Smooth muscle cell (in vitro differentiated cells): Measurements from ENCODE around the gene NTS. TPM values are rescaled to one million over a fixed set of nuclear protein-coding genes. Genes with fewer than 3 reads are reported as not detected.

Source experiments
- DNase-seq: peaks from one replicate; lab custom pipeline; 2025; ENCODE audit not compliant: unreplicated experiment; lab: John Stamatoyannopoulos, UW
- H2AFZ ChIP-seq: fragments of 200-600 bp; sonication (generic); 2 replicates; pipeline ENCODE4 v1.6.0; 2016; ENCODE audit warnings: antibody characterized with exemption, low read depth, mild to moderate bottlenecking
- H3F3A ChIP-seq: fragments of 200-600 bp; sonication (generic); 2 replicates; pipeline ENCODE4 v1.6.0; 2017; ENCODE audit warnings: antibody characterized with exemption, low read depth
- H3K27ac ChIP-seq: fragments of 200-600 bp; sonication (generic); 2 replicates; pipeline ENCODE4 v1.5.1; 2016; ENCODE audit warnings: low read depth, mild to moderate bottlenecking
- H3K27me3 ChIP-seq: fragments of 200-600 bp; sonication (generic); 2 replicates; pipeline ENCODE4 v1.6.1; 2016; ENCODE audit warnings: low read depth, mild to moderate bottlenecking
- H3K36me3 ChIP-seq: fragments of 200-600 bp; sonication (generic); 2 replicates; pipeline ENCODE4 v1.5.1; 2016; ENCODE audit warnings: low read depth
- H3K4me1 ChIP-seq: fragments of 200-600 bp; sonication (generic); 2 replicates; pipeline ENCODE4 v1.5.1; 2016; ENCODE audit warnings: low read depth
- H3K4me2 ChIP-seq: fragments of 200-600 bp; sonication (generic); 2 replicates; pipeline ENCODE4 v1.6.0; 2016; ENCODE audit warnings: mild to moderate bottlenecking
- H3K4me3 ChIP-seq: fragments of 200-600 bp; sonication (generic); 2 replicates; pipeline ENCODE4 v1.5.1; 2016; ENCODE audit warnings: mild to moderate bottlenecking
- H3K79me2 ChIP-seq: fragments of 200-600 bp; sonication (generic); 2 replicates; pipeline ENCODE4 v1.6.0; 2016; ENCODE audit warnings: low read depth, mild to moderate bottlenecking
- H3K9ac ChIP-seq: fragments of 200-600 bp; sonication (generic); 2 replicates; pipeline ENCODE4 v1.6.0; 2016; ENCODE audit warnings: low read depth
- H3K9me3 ChIP-seq: fragments of 200-600 bp; sonication (generic); replicated peaks from 2 replicates; pipeline ENCODE4 v1.5.1; 2016; ENCODE audit warnings: low read depth
- H4K20me1 ChIP-seq: fragments of 200-600 bp; sonication (generic); 2 replicates; pipeline ENCODE4 v1.6.0; 2016; ENCODE audit warnings: low read depth
- WGBS: methylation state at CpG from one replicate; pipeline ENCODE4 v1.1.7; 2016; ENCODE audit warnings: low lambda C conversion rate; 5-methylcytosine and 5-hydroxymethylcytosine counted together
- polyA plus RNA-seq: library from polyadenylated mRNA; unstranded; fragments of >200 nt; fragmentation: Nextera tagmentation; extraction: Ambion mirVana; gene quantifications from 2 replicates; pipeline ENCODE4 v1.2.1, GENCODE V29; 2016
- total RNA-seq: library from RNA; depleted of rRNA; stranded (reverse); fragments of >200 nt; gene quantifications from 2 replicates; pipeline ENCODE4 v1.2.3, GENCODE V29; 2014
- TF ChIP-seq, protein P1 (sequence below): fragments of 200-600 bp; sonication (generic); IDR thresholded peaks from 2 replicates; pipeline ENCODE4 v1.5.1; 2017; ENCODE audit warnings: borderline replicate concordance, mild to moderate bottlenecking, antibody characterized with exemption; ENCODE audit not compliant: insufficient read depth, poor library complexity, severe bottlenecking

Gene NTS, protein sequence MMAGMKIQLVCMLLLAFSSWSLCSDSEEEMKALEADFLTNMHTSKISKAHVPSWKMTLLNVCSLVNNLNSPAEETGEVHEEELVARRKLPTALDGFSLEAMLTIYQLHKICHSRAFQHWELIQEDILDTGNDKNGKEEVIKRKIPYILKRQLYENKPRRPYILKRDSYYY
- total RNA-seq (not detected in 2 replicates), polyA plus RNA-seq (not detected in 2 replicates)

DNA sequence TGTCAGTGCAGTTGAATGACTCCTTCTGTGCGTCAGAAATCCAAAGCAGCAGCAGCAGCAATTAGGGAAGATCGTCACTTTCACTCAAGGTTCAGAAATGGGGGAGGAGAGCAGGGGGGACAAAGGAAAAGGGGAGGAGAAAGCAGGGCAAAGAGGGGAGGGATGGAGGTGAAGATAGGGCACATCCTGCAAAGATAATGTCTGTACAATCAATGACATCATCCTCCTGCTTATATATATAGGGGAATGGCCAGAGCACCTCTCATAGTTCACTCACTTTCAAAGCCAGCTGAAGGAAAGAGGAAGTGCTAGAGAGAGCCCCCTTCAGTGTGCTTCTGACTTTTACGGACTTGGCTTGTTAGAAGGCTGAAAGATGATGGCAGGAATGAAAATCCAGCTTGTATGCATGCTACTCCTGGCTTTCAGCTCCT is at the start of gene NTS:
NTS (plus strand) TSS at position 265 of the 431 bp plus-strand sequence; CDS start at position 374, 109 bp downstream.
- no peak for DNase-seq
- Histone ChIP-seq H3K4me2 (peak within 1 kb of the TSS; percentile 38), H4K20me1 (no peaks in the 10 kb centered on the region), H3F3A (no peaks in the 10 kb centered on the region), H3K4me3 (no peak within 1 kb of the TSS), H3K27ac (no peak within 1 kb of the TSS), H3K4me1 (no peaks in the 10 kb centered on the region), H3K9ac (no peak within 1 kb of the TSS), H2AFZ (peak within 1 kb of the TSS; percentile 54), H3K79me2 (no peaks in the 10 kb centered on the region), H3K9me3 (no peaks in the 10 kb centered on the region), H3K27me3 (no peaks in the 10 kb centered on the region), H3K36me3 (no peaks in the 10 kb centered on the region)
- TF ChIP-seq, protein P1, sequence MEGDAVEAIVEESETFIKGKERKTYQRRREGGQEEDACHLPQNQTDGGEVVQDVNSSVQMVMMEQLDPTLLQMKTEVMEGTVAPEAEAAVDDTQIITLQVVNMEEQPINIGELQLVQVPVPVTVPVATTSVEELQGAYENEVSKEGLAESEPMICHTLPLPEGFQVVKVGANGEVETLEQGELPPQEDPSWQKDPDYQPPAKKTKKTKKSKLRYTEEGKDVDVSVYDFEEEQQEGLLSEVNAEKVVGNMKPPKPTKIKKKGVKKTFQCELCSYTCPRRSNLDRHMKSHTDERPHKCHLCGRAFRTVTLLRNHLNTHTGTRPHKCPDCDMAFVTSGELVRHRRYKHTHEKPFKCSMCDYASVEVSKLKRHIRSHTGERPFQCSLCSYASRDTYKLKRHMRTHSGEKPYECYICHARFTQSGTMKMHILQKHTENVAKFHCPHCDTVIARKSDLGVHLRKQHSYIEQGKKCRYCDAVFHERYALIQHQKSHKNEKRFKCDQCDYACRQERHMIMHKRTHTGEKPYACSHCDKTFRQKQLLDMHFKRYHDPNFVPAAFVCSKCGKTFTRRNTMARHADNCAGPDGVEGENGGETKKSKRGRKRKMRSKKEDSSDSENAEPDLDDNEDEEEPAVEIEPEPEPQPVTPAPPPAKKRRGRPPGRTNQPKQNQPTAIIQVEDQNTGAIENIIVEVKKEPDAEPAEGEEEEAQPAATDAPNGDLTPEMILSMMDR, result no peak
- WGBS, result 2% methylated on average over 3 of the region's 3 CpGs

DNA sequence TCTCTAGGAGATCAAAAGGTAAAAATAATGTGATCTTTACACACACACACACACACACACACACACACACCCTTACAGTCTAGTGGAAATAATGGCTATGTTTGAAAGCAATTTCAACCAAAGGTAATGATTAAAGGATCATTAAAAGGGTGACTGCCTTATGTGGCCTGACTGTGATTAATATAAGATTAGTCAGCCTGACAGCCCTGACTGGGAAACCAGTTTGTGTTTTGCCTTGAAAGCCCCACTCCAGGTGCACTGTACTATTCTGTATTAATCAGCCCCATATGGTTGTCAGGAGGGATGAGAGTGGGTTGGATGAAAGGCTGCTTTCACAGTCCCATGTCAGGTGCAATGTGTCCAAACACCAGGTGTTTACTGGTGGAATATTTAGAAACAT is 48.3 kb upstream of the NTS start:
- Histone ChIP-seq H3K36me3 (no peaks in the 10 kb centered on the region), H3K9ac (no peak overlapping the region), H4K20me1 (no peaks in the 10 kb centered on the region), H3K4me3 (no peak overlapping the region), H3K9me3 (no peaks in the 10 kb centered on the region), H3K79me2 (no peaks in the 10 kb centered on the region), H3K4me1 (no peaks in the 10 kb centered on the region), H2AFZ (no peak overlapping the region), H3K27ac (no peak overlapping the region), H3F3A (no peaks in the 10 kb centered on the region), H3K27me3 (no peaks in the 10 kb centered on the region), H3K4me2 (no peak overlapping the region)
- DNase-seq, result no peak
- TF ChIP-seq, protein P1, result no peak

DNA sequence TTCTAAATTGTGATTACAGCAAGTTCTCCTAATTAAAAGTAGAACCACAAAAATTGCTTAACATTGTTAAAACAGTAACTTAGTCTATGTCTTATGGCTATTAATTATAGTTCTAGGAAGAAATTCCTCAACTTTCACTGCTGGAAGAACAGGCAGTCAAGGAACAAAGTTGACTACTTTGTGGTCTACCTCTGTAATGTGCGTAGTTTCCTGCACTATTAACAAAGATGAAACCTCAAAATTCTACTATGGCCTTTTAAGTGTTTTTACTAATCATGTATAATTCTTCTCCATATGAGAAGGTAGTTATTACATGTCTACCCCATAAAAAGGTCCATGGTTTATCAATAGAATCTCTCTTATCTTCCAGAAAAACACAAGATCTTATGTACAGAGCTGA is 45.5 kb upstream of the NTS start:
- DNase-seq, result no peak
- H3K4me2 ChIP-seq, result no peak overlapping the region
- H3K36me3 ChIP-seq, result no peaks in the 10 kb centered on the region
- no peaks in the 10 kb centered on the region for H3K9me3 ChIP-seq
- H4K20me1 ChIP-seq, result no peaks in the 10 kb centered on the region
- no peaks in the 10 kb centered on the region for H3F3A ChIP-seq
- TF ChIP-seq, protein P1, result no peak
- no peak overlapping the region for H3K9ac ChIP-seq
- H3K4me3 ChIP-seq, result no peak overlapping the region
- H3K27ac ChIP-seq, result no peak overlapping the region
- H3K79me2 ChIP-seq, result no peaks in the 10 kb centered on the region
- H3K27me3 ChIP-seq, result no peaks in the 10 kb centered on the region
- 68% methylated on average over 1 of the region's 1 CpG for WGBS
- no peak overlapping the region for H2AFZ ChIP-seq
- no peaks in the 10 kb centered on the region for H3K4me1 ChIP-seq

DNA sequence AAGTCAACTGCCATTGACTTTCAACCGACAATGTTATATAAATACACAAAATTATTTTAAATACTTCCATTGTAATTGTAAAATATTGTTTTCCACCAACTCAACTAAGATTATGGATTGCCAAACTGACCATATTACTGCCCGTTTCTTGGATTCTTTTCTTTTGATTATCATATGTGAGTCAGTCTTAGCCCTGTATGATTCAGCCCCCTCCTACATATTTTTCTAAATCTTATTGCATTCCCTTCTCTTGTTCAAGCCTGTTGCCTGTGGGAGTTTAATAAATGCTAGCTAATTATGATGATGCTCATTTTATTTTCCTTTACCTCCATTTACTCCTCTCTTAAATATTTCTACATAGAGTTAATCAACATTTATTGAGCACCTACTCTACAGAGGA is 44.7 kb upstream of the NTS start:
- H3F3A ChIP-seq, result no peaks in the 10 kb centered on the region
- H3K79me2 ChIP-seq, result no peaks in the 10 kb centered on the region
- H3K9ac ChIP-seq, result no peak overlapping the region
- H2AFZ ChIP-seq, result no peak overlapping the region
- WGBS, result 60% methylated on average over 2 of the region's 2 CpGs
- H3K4me1 ChIP-seq, result no peaks in the 10 kb centered on the region
- no peaks in the 10 kb centered on the region for H3K9me3 ChIP-seq
- no peak overlapping the region for H3K4me3 ChIP-seq
- H3K27ac ChIP-seq, result no peak overlapping the region
- no peaks in the 10 kb centered on the region for H3K36me3 ChIP-seq
- H3K4me2 ChIP-seq, result peak overlapping the region; percentile 12
- no peaks in the 10 kb centered on the region for H3K27me3 ChIP-seq
- H4K20me1 ChIP-seq, result no peaks in the 10 kb centered on the region
- DNase-seq, result no peak
- TF ChIP-seq, protein P1, result no peak
